ENCODE data around the gene ARMC7.

DNA sequence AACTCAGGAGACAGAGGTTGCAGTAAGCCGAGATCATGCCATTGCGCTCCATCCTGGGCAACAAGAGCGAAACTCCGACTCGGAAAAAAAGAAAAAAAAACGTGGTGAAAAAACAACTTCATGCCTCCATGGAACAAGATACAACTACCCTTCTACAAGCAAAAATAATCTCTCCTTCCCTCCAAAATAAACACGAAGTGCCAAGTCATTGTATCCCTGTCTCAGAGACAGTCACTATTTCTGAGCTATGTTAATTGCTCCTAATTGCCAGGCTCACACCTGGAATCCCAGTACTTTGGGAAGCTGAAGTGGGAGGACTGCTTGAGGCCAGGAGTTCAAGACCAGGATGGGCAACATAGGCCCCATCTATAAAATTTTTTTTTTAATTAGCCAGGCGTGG, 41.0 kb upstream of the ARMC7 start:
- TF ChIP-seq, protein P1, sequence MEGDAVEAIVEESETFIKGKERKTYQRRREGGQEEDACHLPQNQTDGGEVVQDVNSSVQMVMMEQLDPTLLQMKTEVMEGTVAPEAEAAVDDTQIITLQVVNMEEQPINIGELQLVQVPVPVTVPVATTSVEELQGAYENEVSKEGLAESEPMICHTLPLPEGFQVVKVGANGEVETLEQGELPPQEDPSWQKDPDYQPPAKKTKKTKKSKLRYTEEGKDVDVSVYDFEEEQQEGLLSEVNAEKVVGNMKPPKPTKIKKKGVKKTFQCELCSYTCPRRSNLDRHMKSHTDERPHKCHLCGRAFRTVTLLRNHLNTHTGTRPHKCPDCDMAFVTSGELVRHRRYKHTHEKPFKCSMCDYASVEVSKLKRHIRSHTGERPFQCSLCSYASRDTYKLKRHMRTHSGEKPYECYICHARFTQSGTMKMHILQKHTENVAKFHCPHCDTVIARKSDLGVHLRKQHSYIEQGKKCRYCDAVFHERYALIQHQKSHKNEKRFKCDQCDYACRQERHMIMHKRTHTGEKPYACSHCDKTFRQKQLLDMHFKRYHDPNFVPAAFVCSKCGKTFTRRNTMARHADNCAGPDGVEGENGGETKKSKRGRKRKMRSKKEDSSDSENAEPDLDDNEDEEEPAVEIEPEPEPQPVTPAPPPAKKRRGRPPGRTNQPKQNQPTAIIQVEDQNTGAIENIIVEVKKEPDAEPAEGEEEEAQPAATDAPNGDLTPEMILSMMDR (IDR thresholded peaks at IDR 0.05) = no peak
- no peak for TF ChIP-seq POLR2A (IDR thresholded peaks at IDR 0.05)

Data from heart left ventricle (tissue), 13 donors.